IMR-90 (cell line): Measurements from ENCODE around the gene MRPL32. TPM values are rescaled to one million over a fixed set of nuclear protein-coding genes. Genes with fewer than 3 reads are reported as not detected.

Experiments
- ATAC-seq: fragments of 200-7000 bp; cut with Tn5 transposase; 2 replicates; pipeline ENCODE4 v1.9.1; 2020; ENCODE audit warnings: low read depth, mild to moderate bottlenecking, moderate library complexity
- BruUV-seq: library from RNA; stranded (reverse); fragments of 400-500 nt; replicated peaks from 2 replicates; lab custom pipeline; 2021; lab: Mats Ljungman, UMichigan
- CTCF ChIA-PET: fragments of 300-600 bp; formaldehyde crosslinking; extraction: SDS; loops from one replicate; lab custom pipeline; 2021; ENCODE audit warnings: antibody characterized with exemption; lab: Yijun Ruan, JAX
- POLR2A ChIA-PET: fragments of 300-600 bp; sonication (Branson Sonifier 250); formaldehyde crosslinking; loops from one replicate; lab custom pipeline; 2022; ENCODE audit warnings: antibody characterized with exemption; ENCODE audit not compliant: unreplicated experiment; lab: Charles Lee
- DNase-seq: peaks from one replicate; pipeline ENCODE4 v3.0.0; 2013
- H2AFZ ChIP-seq: replicated peaks from 2 replicates; pipeline ENCODE3; 2013; ENCODE audit warnings: low read length, mild to moderate bottlenecking; ENCODE audit not compliant: poor library complexity
- H2AK5ac ChIP-seq: 2 replicates; pipeline ENCODE4 v1.6.1; 2013; ENCODE audit warnings: low read depth, low read length, inconsistent platforms
- H2AK9ac ChIP-seq: replicated peaks from 2 replicates; pipeline ENCODE3; 2013; ENCODE audit warnings: mild to moderate bottlenecking, low read depth, low read length, moderate library complexity; ENCODE audit not compliant: poor library complexity
- H2BK120ac ChIP-seq: 2 replicates; pipeline ENCODE4 v1.6.1; 2013; ENCODE audit warnings: low read depth, low read length, inconsistent platforms
- H2BK15ac ChIP-seq: 3 replicates; pipeline ENCODE4 v1.6.1; 2013; ENCODE audit warnings: low read depth, low read length, inconsistent platforms
- H2BK20ac ChIP-seq: 2 replicates; pipeline ENCODE4 v1.6.1; 2013; ENCODE audit warnings: low read depth, mild to moderate bottlenecking, inconsistent platforms, low read length, moderate library complexity
- H2BK5ac ChIP-seq: 2 replicates; pipeline ENCODE4 v1.6.1; 2013; ENCODE audit warnings: mild to moderate bottlenecking, low read depth, low read length, inconsistent platforms; ENCODE audit not compliant: poor library complexity, severe bottlenecking
- H3K14ac ChIP-seq: replicated peaks from 2 replicates; pipeline ENCODE4 v1.6.1; 2013; ENCODE audit warnings: low read depth, low read length, inconsistent platforms
- H3K18ac ChIP-seq: 2 replicates; pipeline ENCODE4 v1.6.1; 2013; ENCODE audit warnings: low read depth, low read length, control low read depth
- H3K23ac ChIP-seq: 2 replicates; pipeline ENCODE4 v1.6.1; 2013; ENCODE audit warnings: low read depth, low read length, inconsistent platforms
- H3K27ac ChIP-seq: 2 replicates; pipeline ENCODE4 v1.5.1; 2013; ENCODE audit warnings: mild to moderate bottlenecking, control low read depth, low read length; ENCODE audit not compliant: insufficient read depth
- H3K27me3 ChIP-seq: 2 replicates; pipeline ENCODE4 v1.6.1; 2013; ENCODE audit warnings: low read length; ENCODE audit not compliant: control insufficient read depth, insufficient read depth
- H3K36me3 ChIP-seq: 2 replicates; pipeline ENCODE4 v1.6.1; 2013; ENCODE audit warnings: low read length, mixed read lengths; ENCODE audit not compliant: control insufficient read depth, insufficient read depth
- H3K4ac ChIP-seq: 2 replicates; pipeline ENCODE4 v1.6.1; 2013; ENCODE audit warnings: low read depth, low read length, inconsistent platforms
- H3K4me1 ChIP-seq: 2 replicates; pipeline ENCODE4 v1.6.1; 2013; ENCODE audit warnings: low read length, mixed read lengths; ENCODE audit not compliant: control insufficient read depth, insufficient read depth
- H3K4me2 ChIP-seq: 2 replicates; pipeline ENCODE4 v1.6.1; 2013; ENCODE audit warnings: low read depth, mild to moderate bottlenecking, control low read depth, low read length, moderate library complexity
- H3K4me3 ChIP-seq: 2 replicates; pipeline ENCODE4 v1.5.1; 2013; ENCODE audit warnings: low read depth, mild to moderate bottlenecking, control low read depth, low read length, moderate library complexity; ENCODE audit not compliant: insufficient read depth
- H3K56ac ChIP-seq: 2 replicates; pipeline ENCODE4 v1.6.1; 2013; ENCODE audit warnings: low read length, inconsistent platforms; ENCODE audit not compliant: insufficient read depth; ENCODE audit errors: extremely low read depth
- H3K79me1 ChIP-seq, 2 experiments: 2 replicates each; pipeline ENCODE4 v1.6.1; 2013; ENCODE audit warnings: low read length in 2 of 2, inconsistent platforms in 1 of 2, low read depth in 1 of 2
- H3K9ac ChIP-seq: 2 replicates; pipeline ENCODE4 v1.6.1; 2013; ENCODE audit warnings: low read depth, low read length, control low read depth
- H3K9me1 ChIP-seq: 2 replicates; pipeline ENCODE4 v1.6.1; 2013; ENCODE audit warnings: low read length, inconsistent platforms; ENCODE audit not compliant: insufficient read depth
- H3K9me3 ChIP-seq: 2 replicates; pipeline ENCODE4 v1.6.1; 2013; ENCODE audit warnings: low read length; ENCODE audit not compliant: control insufficient read depth, insufficient read depth
- H4K20me1 ChIP-seq: 2 replicates; pipeline ENCODE4 v1.6.1; 2013; ENCODE audit warnings: low read length, inconsistent platforms; ENCODE audit not compliant: insufficient read depth
- H4K5ac ChIP-seq: 2 replicates; pipeline ENCODE4 v1.6.1; 2013; ENCODE audit warnings: mild to moderate bottlenecking, low read depth, low read length, control low read depth
- H4K8ac ChIP-seq, 2 experiments: 2 replicates each; pipeline ENCODE4 v1.6.1; 2013; ENCODE audit warnings: low read depth in 2 of 2, low read length in 2 of 2, control low read depth in 1 of 2, inconsistent platforms in 1 of 2
- H4K91ac ChIP-seq: 2 replicates; pipeline ENCODE4 v1.6.1; 2013; ENCODE audit warnings: low read depth, low read length, inconsistent platforms; ENCODE audit not compliant: insufficient read depth
- BHLHE40 ChIP-seq: fragments of 150-350 bp; IDR thresholded peaks from 2 replicates; pipeline ENCODE4 v1.6.1; 2016; ENCODE audit warnings: mild to moderate bottlenecking, low read depth, low read length
- CEBPB ChIP-seq: IDR thresholded peaks from 2 replicates; pipeline ENCODE4 v1.6.1; 2012; ENCODE audit warnings: low read depth, low read length, improper control_type of control experiment
- CHD1 ChIP-seq: IDR thresholded peaks from 2 replicates; pipeline ENCODE4 v1.6.1; 2012; ENCODE audit warnings: low read depth, low read length, improper control_type of control experiment
- CTCF ChIP-seq: conservative IDR thresholded peaks from 2 replicates; pipeline ENCODE4 v1.5.1; 2012; ENCODE audit warnings: mild to moderate bottlenecking, low read depth, low read length, improper control_type of control experiment
- ELK1 ChIP-seq: fragments of 150-350 bp; IDR thresholded peaks from 2 replicates; pipeline ENCODE4 v1.6.1; 2016; ENCODE audit warnings: low read depth, mild to moderate bottlenecking, low read length, moderate library complexity, borderline replicate concordance
- MAFK ChIP-seq: IDR thresholded peaks from 2 replicates; pipeline ENCODE4 v1.6.1; 2012; ENCODE audit warnings: low read depth, low read length, improper control_type of control experiment
- MXI1 ChIP-seq: IDR thresholded peaks from 2 replicates; pipeline ENCODE4 v1.6.1; 2012; ENCODE audit warnings: low read depth, mild to moderate bottlenecking, low read length, moderate library complexity, borderline replicate concordance
- NFE2L2 ChIP-seq: fragments of 150-350 bp; IDR thresholded peaks from 2 replicates; pipeline ENCODE4 v1.6.1; 2016; ENCODE audit warnings: low read depth, mild to moderate bottlenecking, low read length
- POLR2A ChIP-seq: IDR thresholded peaks from 2 replicates; pipeline ENCODE4 v1.6.1; 2012; ENCODE audit warnings: mild to moderate bottlenecking, low read depth, low read length
- RAD21 ChIP-seq: IDR thresholded peaks from 2 replicates; pipeline ENCODE4 v1.6.1; 2012; ENCODE audit warnings: low read length, improper control_type of control experiment
- RCOR1 ChIP-seq: IDR thresholded peaks from 2 replicates; pipeline ENCODE4 v1.6.1; 2012; ENCODE audit warnings: mild to moderate bottlenecking, low read length, improper control_type of control experiment; ENCODE audit not compliant: insufficient replicate concordance
- RFX5 ChIP-seq: IDR thresholded peaks from 2 replicates; pipeline ENCODE4 v1.8.0; 2012; ENCODE audit warnings: low read depth, mild to moderate bottlenecking, low read length, moderate library complexity
- SMC3 ChIP-seq: fragments of 150-350 bp; IDR thresholded peaks from 2 replicates; pipeline ENCODE4 v1.6.1; 2016; ENCODE audit warnings: low read depth, mild to moderate bottlenecking, antibody characterized with exemption, low read length, moderate library complexity
- WGBS, 2 experiments: methylation state at CpG; one replicate each; pipeline versions ENCODE4 v1.1.5 to v1.1.7; 2013; ENCODE audit warnings: missing lambda C conversion rate in 2 of 2; ENCODE audit not compliant: insufficient read length in 1 of 2; ENCODE audit errors: extremely low coverage in 2 of 2; 5-methylcytosine and 5-hydroxymethylcytosine counted together
- dilution Hi-C: fragments of 300-500 bp; cut with HindIII; formaldehyde crosslinking; loops from one replicate; pipeline ENCODE4 v1.14.3; 2018; ENCODE audit warnings: low sequenced_read_pairs; ENCODE audit not compliant: unreplicated experiment
- in situ Hi-C: fragments of 300-500 bp; cut with MboI; formaldehyde crosslinking; loops from 3 replicates; pipeline ENCODE4 v1.14.3; 2019; ENCODE audit warnings: low sequenced_read_pairs, inconsistent platforms, mixed read lengths
- intact Hi-C: fragments of 100-400 bp; cut with micrococcal nuclease; formaldehyde crosslinking; loops from 2 replicates; pipeline ENCODE4 v1.10.0; 2022
- polyA plus RNA-seq, 3 experiments: library from polyadenylated mRNA; depleted of rRNA; stranded (reverse); fragments of >200 nt; gene quantifications; 2 replicates each; pipeline ENCODE4 v1.2.3, GENCODE V29; 2012; ENCODE audit warnings: low replicate concordance in 1 of 3
- total RNA-seq: library from RNA; depleted of rRNA; stranded (reverse); fragments of >200 nt; gene quantifications from 2 replicates; pipeline ENCODE4 v1.2.3, GENCODE V29; 2012

Gene MRPL32
- total and polyA plus RNA-seq, 2 of the 4 experiments (the other 2 are of a cell fraction): 42.3 to 75.3 TPM

- H2BK20ac ChIP-seq: no peak within 1 kb of the TSS
- no peaks in the 10 kb centered on the region; the same call in 1 of the 2 replicates for H4K20me1 ChIP-seq
- H3K9ac ChIP-seq: peak within 1 kb of the TSS; percentile 86
- H3K9me3 ChIP-seq: no peaks in the 10 kb centered on the region
- peaks cover 6% of the 10 kb centered on the region for H3K4me1 ChIP-seq
- peak within 1 kb of the TSS; percentile 57 for H3K23ac ChIP-seq
- H3K27me3 ChIP-seq: no peaks in the 10 kb centered on the region
- peak within 1 kb of the TSS; percentile 87 to 93 for H4K8ac ChIP-seq
- H3K79me1 ChIP-seq: peaks cover 16 to 20% of the 10 kb centered on the region in 2 experiments
- peak; percentile 92 for ATAC-seq
- H2AFZ ChIP-seq: peak within 1 kb of the TSS; percentile 95
- H2BK5ac ChIP-seq: peak within 1 kb of the TSS; percentile 4
- peak within 1 kb of the TSS; percentile 37 for H4K91ac ChIP-seq
- peak within 1 kb of the TSS; percentile 66; the same call in 1 of the 2 replicates for H4K5ac ChIP-seq
- peak within 1 kb of the TSS; percentile 9; the same call in 1 of the 2 replicates for H3K18ac ChIP-seq
- H3K56ac ChIP-seq: peak within 1 kb of the TSS; percentile 88
- H3K4me3 ChIP-seq: peak within 1 kb of the TSS; percentile 92
- in situ Hi-C loops (no loop called here), intact Hi-C loops (no loop called here), dilution Hi-C loops (no loop called here)
- H2BK15ac ChIP-seq: no peak within 1 kb of the TSS; the same call in 2 of the 3 replicates
- peak within 1 kb of the TSS; percentile 94 for H3K14ac ChIP-seq
- H3K4me2 ChIP-seq: peak within 1 kb of the TSS; percentile 83
- no TSS peak for BruUV-seq
- peak within 1 kb of the TSS; percentile 83 for H3K4ac ChIP-seq
- POLR2A ChIA-PET: interaction anchor here (0.6 kb wide), 1 partner anchor 13 kb away, joined by 8 read pairs; no protein-coding TSS in a partner anchor
- peak within 1 kb of the TSS; percentile 68 for H3K27ac ChIP-seq
- CTCF ChIA-PET: no interaction called here
- WGBS, 2 experiments: 1% methylated on average over 46 of the region's 95 CpGs; no CpG with 5 or more reads in 1 of the 2 experiments
- peak; percentile 90 for DNase-seq
- peaks cover 11% of the 10 kb centered on the region; the same call in 1 of the 2 replicates for H3K9me1 ChIP-seq
- H3K36me3 ChIP-seq: peaks cover 6% of the 10 kb centered on the region
- no peak within 1 kb of the TSS for H2AK5ac ChIP-seq
- peak within 1 kb of the TSS; percentile 79 for H2AK9ac ChIP-seq
- H2BK120ac ChIP-seq: peak within 1 kb of the TSS; percentile 63
- TF ChIP-seq MXI1 (peak; percentile 63; the same call in 1 of the 2 replicates), CHD1 (no peak), RAD21 (no peak), MAFK (no peak), RCOR1 (no peak), SMC3 (no peak), ELK1 (no peak), CTCF (no peak), POLR2A (no peak), CEBPB (no peak), NFE2L2 (no peak), BHLHE40 (0 out of 2 replicates have a peak, but pooled peaks have one; percentile 11), RFX5 (no peak)
These were observed 20.4 kb upstream of the MRPL32 start, which contains the start of gene C7orf25 for GRCh38 chr7:42911454-42912447. TSS of gene C7orf25 (minus strand) at chr7:42912070. CDS start at chr7:42910900, 1,170 bp downstream.
